ENCODE results near the gene DTX3.
"Not testable (repeated sequence)": the region's sequence is repeated elsewhere in the genome, so short reads cannot be mapped to it uniquely, and the experiment has no call there.

DTX3 gene

GRCh38 chr12:57631566-57632072 lies 27.0 kb downstream of the DTX3 start (continued):
- TF ChIP-seq TSHZ2 (CRISPR knock-in tag; IDR thresholded peaks at IDR 0.05) (no peak), SNAI2 (CRISPR knock-in tag; IDR thresholded peaks at IDR 0.05) (no peak), ARNTL (CRISPR knock-in tag; IDR thresholded peaks at IDR 0.05; ENCODE audit: borderline replicate concordance, low read depth) (no peak)

- peak; percentile 56 for ATAC-seq
- no peak for TF ChIP-seq OSR1 (CRISPR knock-in tag; IDR thresholded peaks at IDR 0.05)
- TF ChIP-seq TCF4 (CRISPR knock-in tag; IDR thresholded peaks at IDR 0.05; ENCODE audit: borderline replicate concordance) = no peak
- TF ChIP-seq ZNF8 (CRISPR knock-in tag; IDR thresholded peaks at IDR 0.05) = no peak
- no peak for TF ChIP-seq ISL1 (CRISPR knock-in tag; IDR thresholded peaks at IDR 0.05)
- no peak for TF ChIP-seq CSRNP3 (CRISPR knock-in tag; IDR thresholded peaks at IDR 0.05)
- TF ChIP-seq ZFP3 (CRISPR knock-in tag; IDR thresholded peaks at IDR 0.05) = no peak
Observed at GRCh38 chr12:57632073-57632957, 27.7 kb downstream of the DTX3 start.

- TF ChIP-seq ZC3H10 (CRISPR knock-in tag; IDR thresholded peaks at IDR 0.05) = no peak
- no peak for TF ChIP-seq SNAI2 (CRISPR knock-in tag; IDR thresholded peaks at IDR 0.05)
- ATAC-seq = peak; percentile 92
Observed at GRCh38 chr12:57632958-57633840, 28.6 kb downstream of the DTX3 start, which contains the start of gene B4GALNT1. TSS of gene B4GALNT1 (minus strand) at chr12:57633201. CDS start at chr12:57632132, 1,069 bp downstream.

- not testable (repeated sequence) for ATAC-seq
Observed at GRCh38 chr12:57636731-57637130, 32.1 kb downstream of the DTX3 start.

- no peak for ATAC-seq
- TF ChIP-seq RARB (CRISPR knock-in tag; IDR thresholded peaks at IDR 0.05) (no peak), CSDC2 (CRISPR knock-in tag; IDR thresholded peaks at IDR 0.05) (no peak), OSR1 (CRISPR knock-in tag; IDR thresholded peaks at IDR 0.05) (no peak), CREB5 (CRISPR knock-in tag; IDR thresholded peaks at IDR 0.05; ENCODE audit: low read depth) (no peak), BACH2 (CRISPR knock-in tag; IDR thresholded peaks at IDR 0.05; ENCODE audit: borderline replicate concordance) (no peak), TSHZ2 (CRISPR knock-in tag; IDR thresholded peaks at IDR 0.05) (no peak), POU6F1 (CRISPR knock-in tag; IDR thresholded peaks at IDR 0.05; ENCODE audit: borderline replicate concordance, low read depth) (no peak), ZNF70 (CRISPR knock-in tag; IDR thresholded peaks at IDR 0.05) (no peak), TCF4 (CRISPR knock-in tag; IDR thresholded peaks at IDR 0.05; ENCODE audit: borderline replicate concordance) (no peak), ZC3H10 (CRISPR knock-in tag; IDR thresholded peaks at IDR 0.05) (no peak)
Observed at GRCh38 chr12:57637364-57637763, 32.7 kb downstream of the DTX3 start.

Measured in SK-N-SH treated with all-trans-retinoic acid at 6 μM for 48 hours (cell line).